T-helper 2 cell treated with Interferon-gamma antibody and Interleukin-4, amounts not matched to agents 5 μg/mL and 100 μg/mL, for 36 hours (primary cell): ENCODE results near the gene IGFBP5.

ENCODE experiments used
- DNase-seq: peaks from one replicate; pipeline ENCODE4 v3.0.0; 2021; ENCODE audit warnings: low spot score
- H3K27ac Mint-ChIP-seq: one replicate; pipeline ENCODE4 v1.8.0; 2021; ENCODE audit warnings: mild to moderate bottlenecking, mixed read lengths
- H3K27me3 Mint-ChIP-seq: one replicate; pipeline ENCODE4 v1.8.0; 2021; ENCODE audit warnings: low read depth, mixed read lengths
- H3K36me3 Mint-ChIP-seq: one replicate; pipeline ENCODE4 v1.8.0; 2021; ENCODE audit warnings: low read depth, mixed read lengths
- H3K4me1 Mint-ChIP-seq: one replicate; pipeline ENCODE4 v1.8.0; 2021; ENCODE audit warnings: low read depth, mixed read lengths
- H3K4me3 Mint-ChIP-seq: one replicate; pipeline ENCODE4 v1.8.0; 2022; ENCODE audit warnings: mild to moderate bottlenecking, moderate library complexity, mixed read lengths
- H3K9me3 Mint-ChIP-seq: one replicate; pipeline ENCODE4 v1.8.0; 2021; ENCODE audit warnings: mixed read lengths

Gene IGFBP5, protein sequence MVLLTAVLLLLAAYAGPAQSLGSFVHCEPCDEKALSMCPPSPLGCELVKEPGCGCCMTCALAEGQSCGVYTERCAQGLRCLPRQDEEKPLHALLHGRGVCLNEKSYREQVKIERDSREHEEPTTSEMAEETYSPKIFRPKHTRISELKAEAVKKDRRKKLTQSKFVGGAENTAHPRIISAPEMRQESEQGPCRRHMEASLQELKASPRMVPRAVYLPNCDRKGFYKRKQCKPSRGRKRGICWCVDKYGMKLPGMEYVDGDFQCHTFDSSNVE

DNA sequence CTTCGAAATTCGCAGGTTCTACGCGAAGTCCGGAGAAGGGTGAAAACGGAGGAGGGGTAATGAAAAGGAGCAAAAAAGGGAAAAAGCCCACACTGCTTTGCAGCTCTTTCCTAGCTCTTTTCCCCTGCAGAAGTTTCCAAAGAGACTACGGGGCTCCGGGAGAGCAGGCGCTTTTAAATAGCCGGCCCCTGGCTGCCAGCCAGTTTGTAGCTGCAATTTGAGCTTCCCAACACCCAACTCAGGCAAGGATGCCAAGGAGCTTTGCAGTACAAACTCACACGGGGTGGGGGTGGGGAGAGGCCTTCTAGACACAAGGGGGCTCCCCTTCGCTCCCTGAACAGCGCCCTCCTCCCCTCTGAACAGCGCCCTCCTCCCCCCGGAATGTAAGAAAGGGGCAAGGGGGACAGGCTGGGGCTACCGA lies at the start of gene IGFBP5:
Gene IGFBP5, minus strand, starts transcription at position 149 of the 421 bp plus-strand sequence. CDS start 774 bp downstream, outside the sequence.
- Mint-ChIP-seq H3K27ac (no peak within 1 kb of the TSS), H3K4me3 (peak within 1 kb of the TSS; percentile 82), H3K36me3 (no peaks in the 10 kb centered on the region), H3K4me1 (peaks cover 27% of the 10 kb centered on the region), H3K9me3 (no peaks in the 10 kb centered on the region), H3K27me3 (peaks cover 75% of the 10 kb centered on the region)
- DNase-seq: no peak

DNA sequence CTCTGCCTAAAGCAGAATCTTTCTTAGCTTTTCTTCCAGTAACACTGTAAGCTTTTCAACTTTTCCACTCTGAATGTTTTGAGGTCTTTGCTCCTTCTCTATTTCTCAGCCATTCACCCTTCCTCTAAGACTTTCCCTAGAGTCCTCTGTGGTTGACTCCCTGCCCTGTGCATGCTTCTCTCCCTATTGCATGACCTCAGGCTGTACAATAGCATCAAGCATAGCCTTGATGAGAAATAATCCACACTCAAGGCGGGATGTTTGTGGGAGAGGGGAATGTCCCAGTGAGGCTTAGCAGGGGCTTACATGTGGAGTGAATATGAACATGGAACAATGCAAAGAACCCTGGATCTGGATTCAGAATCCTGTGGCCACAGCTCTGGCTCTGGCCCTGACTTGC lies 48.4 kb upstream of the IGFBP5 start:
- Mint-ChIP-seq H3K36me3 (no peaks in the 10 kb centered on the region), H3K27ac (no peak overlapping the region), H3K27me3 (peaks cover 12% of the 10 kb centered on the region), H3K4me1 (no peaks in the 10 kb centered on the region), H3K4me3 (no peak overlapping the region), H3K9me3 (no peaks in the 10 kb centered on the region)
- DNase-seq: no peak

DNA sequence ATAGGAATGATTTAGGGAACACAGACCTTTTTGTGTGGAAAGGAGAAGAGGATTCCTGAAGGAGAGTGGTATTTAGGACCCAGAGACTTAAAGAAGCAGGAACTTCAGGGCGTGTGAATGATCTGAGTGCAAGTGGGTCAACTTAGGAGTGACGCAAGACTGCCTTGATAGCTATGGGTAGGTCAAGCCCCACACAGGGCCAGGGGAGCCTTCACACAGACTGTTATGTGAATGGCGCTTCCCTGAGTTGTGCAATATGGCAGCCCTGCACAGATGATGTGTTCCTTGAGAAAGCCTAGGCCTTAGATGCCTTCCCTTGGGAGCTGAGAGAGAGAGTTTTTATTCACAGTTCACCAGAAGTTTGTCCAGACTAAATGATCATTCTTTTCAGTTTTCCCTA lies 47.1 kb upstream of the IGFBP5 start:
- Mint-ChIP-seq H3K27ac (no peak overlapping the region), H3K36me3 (no peaks in the 10 kb centered on the region), H3K27me3 (peaks cover 5% of the 10 kb centered on the region), H3K4me3 (no peak overlapping the region), H3K9me3 (no peaks in the 10 kb centered on the region), H3K4me1 (no peaks in the 10 kb centered on the region)
- no peak for DNase-seq

DNA sequence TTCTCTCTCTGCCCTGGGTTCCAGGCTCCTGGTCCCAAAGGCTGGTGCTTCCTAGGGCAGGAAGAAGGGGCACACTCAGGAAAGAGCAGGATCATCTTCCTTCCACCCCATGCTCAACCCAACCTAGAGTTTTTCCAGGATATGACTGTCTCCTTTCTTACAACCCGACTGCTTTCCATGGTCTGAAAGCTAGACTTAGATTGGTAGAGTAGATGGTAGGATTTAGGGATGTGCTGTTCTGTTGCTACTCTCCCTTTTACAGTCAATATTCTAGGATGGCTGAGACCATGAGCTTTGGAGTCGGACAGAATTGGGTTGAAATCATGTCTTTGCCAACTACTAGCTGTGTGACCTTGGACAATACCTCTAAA lies 45.9 kb upstream of the IGFBP5 start:
- Mint-ChIP-seq H3K4me1 (no peaks in the 10 kb centered on the region), H3K27ac (no peak overlapping the region), H3K27me3 (peaks cover 5% of the 10 kb centered on the region), H3K4me3 (no peak overlapping the region), H3K9me3 (no peaks in the 10 kb centered on the region), H3K36me3 (no peaks in the 10 kb centered on the region)
- DNase-seq: no peak

DNA sequence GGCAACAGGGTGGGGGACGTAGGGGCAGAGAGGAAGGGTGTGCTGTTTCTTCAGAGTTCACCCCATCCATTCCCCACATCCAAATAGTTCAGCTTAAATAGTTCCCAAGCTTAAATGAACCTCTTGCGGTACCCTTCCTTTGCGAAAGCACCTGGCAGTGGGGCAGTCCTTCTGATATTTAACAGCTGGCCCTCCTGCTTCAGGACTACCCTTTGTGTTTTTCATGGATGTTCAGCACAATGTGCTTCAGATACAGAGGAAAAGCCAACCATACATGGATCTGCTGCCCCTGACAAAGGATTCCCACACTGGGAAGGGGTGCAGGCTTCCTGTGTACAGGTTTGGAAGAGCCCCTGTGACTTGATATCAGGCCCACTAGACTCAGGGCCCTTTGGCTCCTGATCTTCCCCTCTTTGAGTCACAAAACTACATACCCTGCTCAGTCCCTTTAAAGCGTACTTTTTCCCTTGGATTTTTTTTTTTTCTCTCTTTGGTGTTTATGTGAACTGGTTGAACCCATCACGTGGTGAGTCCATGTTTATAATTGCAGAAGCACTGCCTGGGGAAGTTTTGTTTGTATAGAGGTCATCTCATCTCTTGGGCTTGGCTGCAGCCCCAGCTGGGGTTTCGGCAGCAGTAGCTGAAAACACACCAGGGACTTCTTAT lies 45.3 kb upstream of the IGFBP5 start:
- H3K36me3 Mint-ChIP-seq: no peaks in the 10 kb centered on the region
- H3K4me3 Mint-ChIP-seq: no peak overlapping the region
- H3K9me3 Mint-ChIP-seq: no peaks in the 10 kb centered on the region
- no peak for DNase-seq
- H3K27me3 Mint-ChIP-seq: peaks cover 5% of the 10 kb centered on the region
- H3K27ac Mint-ChIP-seq: no peak overlapping the region
- no peaks in the 10 kb centered on the region for H3K4me1 Mint-ChIP-seq

GRCh38 chr2:216739035-216739434 lies 43.7 kb upstream of the IGFBP5 start:
- no peak for DNase-seq
- Mint-ChIP-seq H3K4me1 (no peaks in the 10 kb centered on the region), H3K36me3 (no peaks in the 10 kb centered on the region), H3K27me3 (peaks cover 5% of the 10 kb centered on the region), H3K27ac (no peak overlapping the region), H3K4me3 (no peak overlapping the region), H3K9me3 (no peaks in the 10 kb centered on the region)

DNA sequence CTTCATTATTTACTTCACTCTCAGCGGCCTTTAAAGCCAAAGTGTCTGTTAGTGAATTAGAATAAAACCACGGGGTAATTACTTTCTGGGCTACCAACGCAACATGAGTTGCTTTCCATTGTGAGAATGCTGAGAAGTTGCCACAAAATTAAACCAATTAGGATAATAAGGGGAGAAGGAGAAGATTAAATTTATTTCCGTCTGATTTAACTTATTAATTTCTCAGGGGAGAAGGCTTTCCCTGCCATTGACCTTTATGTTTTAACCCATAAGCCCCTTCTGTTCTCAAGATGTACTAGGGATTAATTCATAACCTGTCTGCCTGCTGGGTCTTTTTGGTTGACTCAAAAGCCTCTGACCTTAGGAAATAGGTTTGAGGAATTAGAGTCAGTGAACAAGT lies 42.3 kb upstream of the IGFBP5 start:
- no peaks in the 10 kb centered on the region for H3K4me1 Mint-ChIP-seq
- no peaks in the 10 kb centered on the region for H3K36me3 Mint-ChIP-seq
- DNase-seq: no peak
- no peak overlapping the region for H3K4me3 Mint-ChIP-seq
- peaks cover 5% of the 10 kb centered on the region for H3K27me3 Mint-ChIP-seq
- no peak overlapping the region for H3K27ac Mint-ChIP-seq
- H3K9me3 Mint-ChIP-seq: no peaks in the 10 kb centered on the region

DNA sequence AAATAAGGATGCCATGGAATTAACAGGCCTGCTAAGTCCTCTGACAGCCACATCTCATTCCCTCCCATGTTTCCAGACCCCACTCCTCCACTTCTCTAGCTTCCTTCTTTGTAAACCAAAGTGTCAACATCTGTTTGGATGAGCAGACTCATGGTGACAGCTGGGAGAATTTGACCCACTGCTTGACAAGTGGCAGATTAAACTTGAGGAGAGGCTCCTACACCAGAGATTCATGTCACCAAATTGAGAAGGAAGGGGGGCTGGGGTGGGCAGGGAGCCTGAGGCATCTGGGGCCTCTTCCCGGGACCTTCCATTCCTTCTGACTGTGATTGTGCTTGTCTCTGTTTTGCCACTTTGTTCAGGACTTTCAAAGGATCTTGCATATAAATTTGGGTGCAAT lies 41.0 kb upstream of the IGFBP5 start:
- DNase-seq: no peak
- H3K9me3 Mint-ChIP-seq: no peaks in the 10 kb centered on the region
- H3K27me3 Mint-ChIP-seq: peaks cover 6% of the 10 kb centered on the region
- H3K4me3 Mint-ChIP-seq: no peak overlapping the region
- H3K36me3 Mint-ChIP-seq: no peaks in the 10 kb centered on the region
- H3K4me1 Mint-ChIP-seq: no peaks in the 10 kb centered on the region
- no peak overlapping the region for H3K27ac Mint-ChIP-seq

GRCh38 chr2:216735668-216736067 lies 40.3 kb upstream of the IGFBP5 start:
- peaks cover 7% of the 10 kb centered on the region for H3K27me3 Mint-ChIP-seq
- H3K4me1 Mint-ChIP-seq: no peaks in the 10 kb centered on the region
- H3K4me3 Mint-ChIP-seq: no peak overlapping the region
- no peak for DNase-seq
- H3K9me3 Mint-ChIP-seq: no peaks in the 10 kb centered on the region
- no peak overlapping the region for H3K27ac Mint-ChIP-seq
- H3K36me3 Mint-ChIP-seq: no peaks in the 10 kb centered on the region

DNA sequence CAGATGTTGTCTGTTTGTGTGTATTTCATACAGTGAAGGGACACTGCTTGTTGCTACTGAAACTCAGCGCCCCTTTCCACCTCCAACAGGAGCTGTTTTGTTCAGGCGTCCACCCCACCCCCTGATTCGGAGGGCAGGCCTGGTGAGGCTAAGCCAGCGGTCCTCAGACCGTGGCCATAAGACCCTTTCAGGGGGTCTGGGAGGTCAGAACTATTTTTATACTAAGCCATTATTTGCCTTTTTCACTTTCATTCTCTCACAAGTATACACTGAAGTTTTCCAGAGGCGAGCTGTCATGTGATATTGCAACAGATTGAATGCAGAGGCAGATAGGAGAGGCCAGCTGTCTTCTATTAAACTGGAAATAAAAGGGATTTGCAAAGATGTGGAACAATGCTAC lies 39.7 kb upstream of the IGFBP5 start:
- DNase-seq: no peak
- Mint-ChIP-seq H3K27me3 (peaks cover 7% of the 10 kb centered on the region), H3K9me3 (no peaks in the 10 kb centered on the region), H3K4me3 (no peak overlapping the region), H3K27ac (no peak overlapping the region), H3K4me1 (no peaks in the 10 kb centered on the region), H3K36me3 (no peaks in the 10 kb centered on the region)

DNA sequence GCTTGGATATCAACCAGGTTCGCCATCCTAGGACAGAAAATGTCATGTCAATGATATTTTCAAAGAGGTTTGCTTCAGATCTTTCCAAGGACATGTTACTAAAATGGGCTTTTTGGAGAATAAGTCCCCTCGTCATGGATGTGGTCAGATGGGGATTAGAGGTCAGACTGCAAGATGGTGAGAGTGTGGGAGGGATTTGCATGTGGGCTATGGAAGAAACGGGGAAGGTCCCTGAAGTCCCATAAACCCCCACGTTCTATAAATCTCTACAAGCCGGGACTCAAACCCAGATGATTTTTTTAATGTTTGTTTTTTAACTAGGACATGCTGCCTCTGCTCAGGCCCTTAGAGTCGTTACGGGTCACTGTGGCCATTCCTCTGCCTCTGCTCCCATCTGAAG lies 37.7 kb upstream of the IGFBP5 start:
- H3K36me3 Mint-ChIP-seq: no peaks in the 10 kb centered on the region
- H3K9me3 Mint-ChIP-seq: no peaks in the 10 kb centered on the region
- DNase-seq: no peak
- no peak overlapping the region for H3K4me3 Mint-ChIP-seq
- no peaks in the 10 kb centered on the region for H3K4me1 Mint-ChIP-seq
- H3K27me3 Mint-ChIP-seq: peaks cover 7% of the 10 kb centered on the region
- no peak overlapping the region for H3K27ac Mint-ChIP-seq

GRCh38 chr2:216732334-216732733 lies 37.0 kb upstream of the IGFBP5 start:
- H3K9me3 Mint-ChIP-seq: no peaks in the 10 kb centered on the region
- H3K4me1 Mint-ChIP-seq: no peaks in the 10 kb centered on the region
- peaks cover 2% of the 10 kb centered on the region for H3K27me3 Mint-ChIP-seq

GRCh38 chr2:216731465-216731864 lies 36.1 kb upstream of the IGFBP5 start:
- H3K36me3 Mint-ChIP-seq: no peaks in the 10 kb centered on the region
- H3K9me3 Mint-ChIP-seq: no peaks in the 10 kb centered on the region
- H3K4me1 Mint-ChIP-seq: no peaks in the 10 kb centered on the region
- H3K27ac Mint-ChIP-seq: no peak overlapping the region
- peaks cover 2% of the 10 kb centered on the region for H3K27me3 Mint-ChIP-seq
- H3K4me3 Mint-ChIP-seq: no peak overlapping the region
- no peak for DNase-seq

More at GRCh38 chr2:216732334-216732733, 37.0 kb upstream of the IGFBP5 start:
- Mint-ChIP-seq H3K4me3 (no peak overlapping the region), H3K27ac (no peak overlapping the region), H3K36me3 (no peaks in the 10 kb centered on the region)
- DNase-seq: no peak

- no peak for DNase-seq
- H3K4me3 Mint-ChIP-seq: no peak overlapping the region
- no peaks in the 10 kb centered on the region for H3K9me3 Mint-ChIP-seq
- H3K36me3 Mint-ChIP-seq: no peaks in the 10 kb centered on the region
- H3K4me1 Mint-ChIP-seq: no peaks in the 10 kb centered on the region
- H3K27me3 Mint-ChIP-seq: peaks cover 2% of the 10 kb centered on the region
- no peak overlapping the region for H3K27ac Mint-ChIP-seq
These were observed 35.5 kb upstream of the IGFBP5 start for GRCh38 chr2:216730871-216731270.
